Heart left ventricle (tissue), 13 donors: ENCODE measurements around the gene DENND1B.

Experiments used
- CTCF ChIP-seq, 12 donors: fragments of 200-600 bp; sonication (generic) in 4 of 12; IDR thresholded peaks; one replicate each; pipeline versions ENCODE4 v1.5.0 to v1.8.0; 2018 to 2022; ENCODE audit warnings: antibody characterized with exemption in 12 of 12, mild to moderate bottlenecking in 5 of 12
- POLR2A ChIP-seq, 2 donors: fragments of 450-650 bp; IDR thresholded peaks; one replicate each; pipeline ENCODE4 v1.6.1; 2017; ENCODE audit warnings: antibody characterized with exemption in 2 of 2, mild to moderate bottlenecking in 2 of 2, moderate library complexity in 2 of 2
- donor health status: ischemic (EF 13 %, LVEDD 7.1; RV severe dilation, severe dysfunction).
- donor health status: DM: no; HTN: yes; CAD: no.
- donor health status: DM: no; HTN: no; CAD: no.
- donor health status: ischemic (EF 25% LVEDD 6.9; RV normal size, moderate dysfunction).
- donor health status: ischemic (EF 25% LVEDD 5.7; RV mildly dilated, moderate dysfunction).
- donor health status: ischemic (EF 35%, LVEDD 5.7; RV mildly dilated, moderate dysfunction).
- donor health status: nonischemic (EF 11% LVEDD 7.7; RV severe dilation, severe dysfunction).
- donor health status: DM: yes; HTN: yes; CAD: no.
- donor health status: PGD.
- donor health status: ischemic (EF 29% LVEDD 5.4; RV normal size, mild dysfunction).
- donor health status: nonischemic (EF 23%, LVEDD 6.1; RV moderate dilation, normal function).

- TF ChIP-seq CTCF (IDR thresholded peaks at IDR 0.05) (no peak), POLR2A (IDR thresholded peaks at IDR 0.05) (no peak)
Observed at GRCh38 chr1:197486946-197487345, 288.3 kb downstream of the DENND1B start.
